GM19193 (cell line): Measurements from ENCODE around the gene SARDH.

Experiments
- POLR2A ChIP-seq: IDR thresholded peaks from 4 replicates; pipeline ENCODE4 v1.6.1; 2011; ENCODE audit not compliant: insufficient read depth, insufficient read length; ENCODE audit errors: extremely low read depth

The SARDH gene

GRCh38 chr9:133718563-133719315, 19.4 kb downstream of the SARDH start:
- no peak for TF ChIP-seq POLR2A

GRCh38 chr9:133717113-133718031, 20.8 kb downstream of the SARDH start:
- no peak for TF ChIP-seq POLR2A

- TF ChIP-seq POLR2A = no peak
These were observed 21.5 kb downstream of the SARDH start for GRCh38 chr9:133716564-133717112.

GRCh38 chr9:133715866-133716563, 22.1 kb downstream of the SARDH start:
- no peak for TF ChIP-seq POLR2A

GRCh38 chr9:133715295-133715865, 22.8 kb downstream of the SARDH start:
- no peak for TF ChIP-seq POLR2A

GRCh38 chr9:133714606-133715294, 23.4 kb downstream of the SARDH start:
- TF ChIP-seq POLR2A = no peak

- TF ChIP-seq POLR2A = no peak
These were observed 24.1 kb downstream of the SARDH start for GRCh38 chr9:133713960-133714495.

- TF ChIP-seq POLR2A = no peak
These were observed 24.8 kb downstream of the SARDH start for GRCh38 chr9:133713150-133713959.

- TF ChIP-seq POLR2A = no peak
These were observed 25.7 kb downstream of the SARDH start for GRCh38 chr9:133712221-133713100.

GRCh38 chr9:133711428-133712220, 26.5 kb downstream of the SARDH start:
- no peak for TF ChIP-seq POLR2A
